Activated T-cell treated with anti-CD3 and anti-CD28 coated beads, Interleukin-2, amount 50 U/mL, for 72 hours (primary cell): ENCODE data around the gene C2orf66. TPM values are rescaled to one million over a fixed set of nuclear protein-coding genes. Genes with fewer than 3 reads are reported as not detected.

ENCODE experiments used
- total RNA-seq, 2 donors: library from RNA; stranded (reverse); gene quantifications; one replicate each; pipeline ENCODE4 v1.2.3, GENCODE V29; 2022

The C2orf66 gene
- total RNA-seq, 2 donors from 2014 or later, result 0.38 to 0.60 TPM

Other genes starting within 250 kb of the C2orf66 start
- 1 to 10 TPM; 4.4 to 5.2 TPM for gene HECW2, start 215.8 kb downstream of the C2orf66 start, total RNA-seq
- 10 to 100 TPM; 20.9 to 22.2 TPM for gene CCDC150, start 169.6 kb downstream of the C2orf66 start, total RNA-seq
- 10 to 100 TPM; 57.2 to 61.2 TPM for gene GTF3C3, start 9.7 kb downstream of the C2orf66 start, total RNA-seq
- 10 to 100 TPM; 22.5 to 36.3 TPM for gene PGAP1, start 117.4 kb upstream of the C2orf66 start, total RNA-seq